Ishikawa (cell line): ENCODE measurements around the gene C1orf210.

Experiments
- NFIC ChIP-seq: IDR thresholded peaks from 2 replicates; pipeline ENCODE4 v1.6.1; 2012
- TAF1 ChIP-seq: IDR thresholded peaks from 2 replicates; pipeline ENCODE4 v1.6.1; 2012; ENCODE audit warnings: low read depth, mild to moderate bottlenecking
- TF ChIP-seq, protein P1 (sequence below): IDR thresholded peaks from 2 replicates; pipeline ENCODE4 v1.6.1; 2012; ENCODE audit warnings: low read depth, mild to moderate bottlenecking
- TF ChIP-seq, protein P2 (sequence below): IDR thresholded peaks from 2 replicates; pipeline ENCODE4 v1.6.1; 2012

DNA sequence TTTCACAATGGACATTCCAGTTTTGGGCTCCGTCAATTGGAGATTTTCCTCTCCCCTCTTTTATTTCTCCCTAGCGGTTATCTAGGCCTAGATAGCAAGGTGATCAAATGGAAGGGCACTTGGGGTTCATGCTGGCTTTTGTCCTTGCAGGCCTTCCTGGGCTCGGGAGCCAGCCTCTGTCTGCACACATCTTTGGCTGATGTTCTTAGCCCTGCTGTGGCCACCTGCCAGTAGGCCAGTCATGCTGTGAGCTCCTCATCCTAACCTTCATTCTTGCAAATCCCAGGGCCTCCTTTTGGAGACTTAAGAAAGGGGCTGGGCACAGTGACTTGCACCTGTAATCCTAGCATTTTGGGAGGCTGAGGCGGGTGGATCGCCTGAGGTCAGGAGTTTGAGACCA is 28.9 kb upstream of the C1orf210 start:
- TF ChIP-seq NFIC, result no peak
- no peak for TF ChIP-seq TAF1
- TF ChIP-seq, protein P1, sequence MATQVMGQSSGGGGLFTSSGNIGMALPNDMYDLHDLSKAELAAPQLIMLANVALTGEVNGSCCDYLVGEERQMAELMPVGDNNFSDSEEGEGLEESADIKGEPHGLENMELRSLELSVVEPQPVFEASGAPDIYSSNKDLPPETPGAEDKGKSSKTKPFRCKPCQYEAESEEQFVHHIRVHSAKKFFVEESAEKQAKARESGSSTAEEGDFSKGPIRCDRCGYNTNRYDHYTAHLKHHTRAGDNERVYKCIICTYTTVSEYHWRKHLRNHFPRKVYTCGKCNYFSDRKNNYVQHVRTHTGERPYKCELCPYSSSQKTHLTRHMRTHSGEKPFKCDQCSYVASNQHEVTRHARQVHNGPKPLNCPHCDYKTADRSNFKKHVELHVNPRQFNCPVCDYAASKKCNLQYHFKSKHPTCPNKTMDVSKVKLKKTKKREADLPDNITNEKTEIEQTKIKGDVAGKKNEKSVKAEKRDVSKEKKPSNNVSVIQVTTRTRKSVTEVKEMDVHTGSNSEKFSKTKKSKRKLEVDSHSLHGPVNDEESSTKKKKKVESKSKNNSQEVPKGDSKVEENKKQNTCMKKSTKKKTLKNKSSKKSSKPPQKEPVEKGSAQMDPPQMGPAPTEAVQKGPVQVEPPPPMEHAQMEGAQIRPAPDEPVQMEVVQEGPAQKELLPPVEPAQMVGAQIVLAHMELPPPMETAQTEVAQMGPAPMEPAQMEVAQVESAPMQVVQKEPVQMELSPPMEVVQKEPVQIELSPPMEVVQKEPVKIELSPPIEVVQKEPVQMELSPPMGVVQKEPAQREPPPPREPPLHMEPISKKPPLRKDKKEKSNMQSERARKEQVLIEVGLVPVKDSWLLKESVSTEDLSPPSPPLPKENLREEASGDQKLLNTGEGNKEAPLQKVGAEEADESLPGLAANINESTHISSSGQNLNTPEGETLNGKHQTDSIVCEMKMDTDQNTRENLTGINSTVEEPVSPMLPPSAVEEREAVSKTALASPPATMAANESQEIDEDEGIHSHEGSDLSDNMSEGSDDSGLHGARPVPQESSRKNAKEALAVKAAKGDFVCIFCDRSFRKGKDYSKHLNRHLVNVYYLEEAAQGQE, result no peak
- TF ChIP-seq, protein P2, sequence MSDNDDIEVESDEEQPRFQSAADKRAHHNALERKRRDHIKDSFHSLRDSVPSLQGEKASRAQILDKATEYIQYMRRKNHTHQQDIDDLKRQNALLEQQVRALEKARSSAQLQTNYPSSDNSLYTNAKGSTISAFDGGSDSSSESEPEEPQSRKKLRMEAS, result no peak
